ENCODE measurements around the gene ZBTB26.

Gene ZBTB26

DNA sequence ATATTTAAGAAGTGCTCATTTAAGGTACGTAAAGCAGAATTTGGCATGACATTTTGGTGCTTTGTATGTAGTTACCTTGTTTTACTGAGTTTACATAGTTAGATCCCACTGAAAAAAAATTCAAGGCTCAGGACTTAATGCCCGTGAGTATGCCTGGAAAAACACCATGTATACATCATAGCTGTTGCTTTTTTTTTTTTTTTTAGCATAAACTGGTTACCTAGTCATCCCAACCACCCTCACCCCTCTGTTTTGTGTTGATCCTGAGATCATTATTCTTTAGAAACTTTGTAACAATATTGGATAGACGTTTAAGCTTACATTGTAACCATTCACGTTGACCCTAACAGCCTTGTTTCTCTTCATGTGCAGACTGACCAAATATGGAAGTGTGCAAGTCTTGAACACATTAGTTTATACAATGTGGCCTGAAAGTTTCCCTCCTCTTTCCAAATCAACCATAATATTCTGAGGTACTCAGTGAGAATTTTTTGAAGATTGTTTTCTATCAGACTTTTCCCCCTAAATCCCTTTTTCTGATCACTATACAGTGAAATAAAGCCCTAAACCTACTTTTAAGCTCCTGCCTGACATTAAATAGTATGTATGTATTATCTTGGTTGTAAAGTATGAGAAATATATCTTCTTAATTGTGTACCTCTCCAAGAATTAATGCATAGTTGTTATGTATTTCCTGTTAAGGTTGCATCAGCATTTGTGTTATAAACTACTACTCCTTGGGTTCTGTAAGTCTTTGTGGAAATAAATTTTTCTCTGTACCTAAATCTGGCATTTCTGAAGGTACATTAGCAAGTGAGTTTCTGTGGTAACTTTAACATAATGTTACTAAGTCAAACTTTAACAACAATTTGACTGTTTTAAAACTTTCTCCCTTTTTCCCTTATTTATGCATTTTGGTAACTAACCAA is 13.9 kb upstream of the ZBTB26 start:
- DNase-seq (ENCODE audit: insufficient read length) (no peak), FAIRE-seq (no peak)
- no peak for TF ChIP-seq POLR2AphosphoS5 (IDR thresholded peaks at IDR 0.05; ENCODE audit: low read depth, low read length)

GRCh38 chr9:122941582-122942234 is 10.4 kb upstream of the ZBTB26 start:
- FAIRE-seq (peak; percentile 50), DNase-seq (ENCODE audit: insufficient read length) (no peak)
- no peak for TF ChIP-seq TAF1 (IDR thresholded peaks at IDR 0.05; ENCODE audit: borderline replicate concordance, low read depth, low read length)
- TF ChIP-seq POLR2A (IDR thresholded peaks at IDR 0.05; ENCODE audit: low read depth, low read length) = no peak
- no peak for TF ChIP-seq POLR2AphosphoS5 (IDR thresholded peaks at IDR 0.05; ENCODE audit: low read depth, low read length)

DNA sequence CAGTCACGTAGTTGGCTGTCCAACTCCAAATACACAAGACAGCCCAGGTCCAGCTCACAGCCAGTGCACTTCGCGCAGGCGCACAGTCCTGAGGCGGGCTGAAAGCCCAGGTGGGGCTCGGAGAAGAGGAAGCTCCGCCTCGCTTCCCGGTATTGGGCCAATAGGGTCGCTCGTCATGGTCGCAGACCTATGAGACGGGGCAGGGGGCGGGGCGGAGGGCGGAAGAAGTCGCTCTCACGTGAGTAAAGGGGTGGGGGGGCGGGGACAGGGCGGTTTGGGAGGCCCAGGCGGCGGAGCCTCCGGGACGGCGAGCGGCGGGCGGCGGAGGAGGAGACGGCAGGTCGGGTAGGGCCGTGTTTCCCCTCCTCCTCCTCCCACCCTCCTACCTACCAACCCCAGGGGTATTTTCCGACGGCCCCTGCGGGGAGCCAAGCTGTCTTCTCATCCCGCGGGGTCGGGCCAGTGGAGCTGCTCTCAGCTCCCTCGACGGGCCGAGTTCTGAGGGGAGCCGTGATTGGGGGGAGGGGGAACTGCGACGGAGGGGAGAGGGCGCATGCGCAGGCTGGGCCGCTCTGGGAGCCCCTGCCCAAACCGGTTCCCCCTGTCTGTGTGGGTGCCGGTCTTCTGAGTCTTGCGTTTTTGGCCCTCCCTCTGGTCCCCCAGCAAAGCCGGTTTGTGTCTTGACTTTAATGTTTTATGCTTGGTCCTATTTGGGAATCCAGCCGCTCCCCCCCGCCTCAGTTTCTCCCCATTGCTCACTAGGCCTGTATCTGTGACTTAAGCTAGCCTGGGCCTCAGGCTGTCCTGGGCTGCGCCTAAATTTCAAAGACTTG is 9.7 kb upstream of the ZBTB26 start, which contains the start of gene RABGAP1:
TSS of gene RABGAP1 (plus strand) at position 272 of the 833 bp plus-strand sequence. CDS start 16,040 bp downstream, outside the sequence.
- no peak; the same call in none of the 2 replicates for TF ChIP-seq TAF1 (IDR thresholded peaks at IDR 0.05; ENCODE audit: borderline replicate concordance, low read depth, low read length)
- TF ChIP-seq POLR2AphosphoS5 (IDR thresholded peaks at IDR 0.05; ENCODE audit: low read depth, low read length) = peak; percentile 75
- peak; percentile 85 for TF ChIP-seq POLR2A (IDR thresholded peaks at IDR 0.05; ENCODE audit: low read depth, low read length)
- DNase-seq (ENCODE audit: insufficient read length) = peak; percentile 93
- FAIRE-seq = peak; percentile 83

DNA sequence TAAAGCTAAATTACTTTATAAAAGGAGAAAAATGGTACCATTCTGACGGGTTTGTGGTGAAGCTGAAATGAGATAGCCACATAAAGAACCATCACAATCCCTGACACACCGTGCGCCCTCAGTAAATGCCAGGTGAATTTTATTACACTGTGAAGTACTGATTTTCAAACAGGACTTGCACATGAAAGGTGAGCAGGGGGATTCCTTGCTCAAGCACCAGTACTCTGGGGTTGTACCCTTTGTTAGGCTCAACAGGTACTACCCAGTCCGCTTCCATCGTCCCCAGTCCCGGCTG is 9.1 kb upstream of the ZBTB26 start:
- FAIRE-seq (no peak), DNase-seq (ENCODE audit: insufficient read length) (no peak)
- TF ChIP-seq POLR2A (IDR thresholded peaks at IDR 0.05; ENCODE audit: low read depth, low read length) (no peak), TAF1 (IDR thresholded peaks at IDR 0.05; ENCODE audit: borderline replicate concordance, low read depth, low read length) (no peak), POLR2AphosphoS5 (IDR thresholded peaks at IDR 0.05; ENCODE audit: low read depth, low read length) (no peak)

DNA sequence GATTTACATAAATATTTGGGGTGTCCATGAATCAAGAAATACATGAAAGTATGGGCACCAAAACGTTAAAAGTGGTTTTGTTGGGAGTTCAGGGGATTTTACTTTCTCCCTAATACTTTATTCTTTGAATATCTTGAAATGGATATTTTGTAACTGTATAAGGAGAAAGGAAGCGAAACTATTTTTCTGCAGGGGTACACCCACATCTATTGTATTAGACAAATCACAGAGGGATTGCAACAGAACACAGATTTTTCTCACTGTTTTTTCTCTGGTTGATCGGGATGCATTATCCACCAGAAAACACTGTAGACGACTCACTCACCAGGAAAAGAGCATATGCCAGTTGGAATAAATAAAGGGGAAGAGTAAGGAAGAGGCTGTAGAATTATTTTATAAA is 8.3 kb upstream of the ZBTB26 start:
- DNase-seq (ENCODE audit: insufficient read length) (no peak), FAIRE-seq (no peak)
- TF ChIP-seq POLR2A (IDR thresholded peaks at IDR 0.05; ENCODE audit: low read depth, low read length) = no peak

- DNase-seq (ENCODE audit: insufficient read length) = no peak
- TF ChIP-seq TAF1 (IDR thresholded peaks at IDR 0.05; ENCODE audit: borderline replicate concordance, low read depth, low read length) (no peak), POLR2A (IDR thresholded peaks at IDR 0.05; ENCODE audit: low read depth, low read length) (no peak), POLR2AphosphoS5 (IDR thresholded peaks at IDR 0.05; ENCODE audit: low read depth, low read length) (no peak)
- FAIRE-seq = no peak
Observed at GRCh38 chr9:122936883-122937282, 5.6 kb upstream of the ZBTB26 start.

DNA sequence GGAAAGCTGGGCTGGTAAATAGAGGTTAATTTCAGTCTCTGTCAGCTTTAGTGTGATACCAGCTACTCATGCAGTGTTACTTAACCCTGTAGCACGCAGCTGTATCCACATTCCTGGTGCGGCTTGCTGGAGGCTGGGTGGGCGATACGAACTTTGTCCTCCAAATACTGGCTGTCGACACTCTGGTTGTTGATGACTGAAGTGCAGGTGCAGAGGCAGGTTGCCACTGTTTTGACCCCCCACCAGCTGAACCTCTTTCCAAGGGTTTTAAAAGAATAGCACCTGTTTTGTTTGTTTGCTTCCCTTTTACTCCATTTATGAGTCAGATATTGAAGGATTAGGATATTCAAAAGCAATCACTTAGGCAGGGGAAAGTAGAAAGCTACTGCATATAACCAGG is 5.2 kb upstream of the ZBTB26 start:
- DNase-seq (ENCODE audit: insufficient read length) (no peak), FAIRE-seq (no peak)
- TF ChIP-seq TAF1 (IDR thresholded peaks at IDR 0.05; ENCODE audit: borderline replicate concordance, low read depth, low read length) (no peak), POLR2AphosphoS5 (IDR thresholded peaks at IDR 0.05; ENCODE audit: low read depth, low read length) (no peak), POLR2A (IDR thresholded peaks at IDR 0.05; ENCODE audit: low read depth, low read length) (no peak)

- FAIRE-seq (no peak), DNase-seq (ENCODE audit: insufficient read length) (no peak)
- TF ChIP-seq POLR2A (IDR thresholded peaks at IDR 0.05; ENCODE audit: low read depth, low read length) (no peak), TAF1 (IDR thresholded peaks at IDR 0.05; ENCODE audit: borderline replicate concordance, low read depth, low read length) (no peak), POLR2AphosphoS5 (IDR thresholded peaks at IDR 0.05; ENCODE audit: low read depth, low read length) (no peak)
Observed at GRCh38 chr9:122930541-122931225, 629 bp downstream of the ZBTB26 start.

GRCh38 chr9:122929796-122930354 is 1.4 kb downstream of the ZBTB26 start:
- DNase-seq (ENCODE audit: insufficient read length) (no peak), FAIRE-seq (no peak)
- TF ChIP-seq POLR2AphosphoS5 (IDR thresholded peaks at IDR 0.05; ENCODE audit: low read depth, low read length) (no peak), POLR2A (IDR thresholded peaks at IDR 0.05; ENCODE audit: low read depth, low read length) (no peak), TAF1 (IDR thresholded peaks at IDR 0.05; ENCODE audit: borderline replicate concordance, low read depth, low read length) (no peak)

- FAIRE-seq (no peak), DNase-seq (ENCODE audit: insufficient read length) (no peak)
- TF ChIP-seq POLR2AphosphoS5 (IDR thresholded peaks at IDR 0.05; ENCODE audit: low read depth, low read length) (no peak), POLR2A (IDR thresholded peaks at IDR 0.05; ENCODE audit: low read depth, low read length) (no peak), TAF1 (IDR thresholded peaks at IDR 0.05; ENCODE audit: borderline replicate concordance, low read depth, low read length) (no peak)
Observed at GRCh38 chr9:122923947-122924346, 7.4 kb downstream of the ZBTB26 start.

GRCh38 chr9:122922713-122923112 is 8.6 kb downstream of the ZBTB26 start:
- TF ChIP-seq TAF1 (IDR thresholded peaks at IDR 0.05; ENCODE audit: borderline replicate concordance, low read depth, low read length) = no peak
- no peak for TF ChIP-seq POLR2AphosphoS5 (IDR thresholded peaks at IDR 0.05; ENCODE audit: low read depth, low read length)
- no peak for TF ChIP-seq POLR2A (IDR thresholded peaks at IDR 0.05; ENCODE audit: low read depth, low read length)
- no peak for FAIRE-seq
- DNase-seq (ENCODE audit: insufficient read length) = no peak
